Inflammatory macrophage (primary cell): ENCODE measurements around the gene MRPS35.

ENCODE experiments used
- DNase-seq, 2 donors: peaks; one replicate each; pipeline ENCODE4 v3.0.0-alpha.2; 2020 to 2022

The MRPS35 gene

GRCh38 chr12:27772328-27773049 lies 61.9 kb downstream of the MRPS35 start:
- no peak for DNase-seq

- DNase-seq, result no peak
Observed at GRCh38 chr12:27777141-27777540, 66.5 kb downstream of the MRPS35 start.

GRCh38 chr12:27778206-27778605 lies 67.6 kb downstream of the MRPS35 start:
- no peak for DNase-seq

- peak in 1 of 2 donors; percentile 3 for DNase-seq
Observed at GRCh38 chr12:27779416-27779919, 68.8 kb downstream of the MRPS35 start.

GRCh38 chr12:27779920-27780611 lies 69.4 kb downstream of the MRPS35 start, which contains the start of the genes KLHL42 and MANSC4:
Gene KLHL42, plus strand, starts transcription at chr12:27780233. Its CDS starts 98 bp downstream, at chr12:27780331.
Gene MANSC4, minus strand, starts transcription at chr12:27780236. Its CDS starts 8,960 bp downstream, at chr12:27771276.
- peak; percentile 55 to 75 for DNase-seq

GRCh38 chr12:27780612-27781408 lies 70.2 kb downstream of the MRPS35 start:
- DNase-seq, result no peak

GRCh38 chr12:27781680-27782079 lies 71.0 kb downstream of the MRPS35 start:
- DNase-seq, result no peak

GRCh38 chr12:27782481-27782880 lies 71.8 kb downstream of the MRPS35 start:
- no peak for DNase-seq

- peak; percentile 29 to 41 for DNase-seq
Observed at GRCh38 chr12:27785882-27786570, 75.4 kb downstream of the MRPS35 start.

- DNase-seq, result no peak
Observed at GRCh38 chr12:27787559-27787958, 76.9 kb downstream of the MRPS35 start.

GRCh38 chr12:27790179-27790578 lies 79.5 kb downstream of the MRPS35 start:
- no peak for DNase-seq

- no peak for DNase-seq
Observed at GRCh38 chr12:27794818-27795584, 84.4 kb downstream of the MRPS35 start.

- no peak for DNase-seq
Observed at GRCh38 chr12:27796128-27796527, 85.5 kb downstream of the MRPS35 start.

- no peak for DNase-seq
Observed at GRCh38 chr12:27797301-27798025, 86.8 kb downstream of the MRPS35 start.

GRCh38 chr12:27800819-27801218 lies 90.2 kb downstream of the MRPS35 start:
- DNase-seq, result no peak

- no peak for DNase-seq
Observed at GRCh38 chr12:27801630-27802029, 91.0 kb downstream of the MRPS35 start.

- no peak for DNase-seq
Observed at GRCh38 chr12:27802511-27802910, 91.9 kb downstream of the MRPS35 start.

GRCh38 chr12:27802936-27803335 lies 92.3 kb downstream of the MRPS35 start:
- no peak for DNase-seq

GRCh38 chr12:27805238-27805637 lies 94.6 kb downstream of the MRPS35 start:
- no peak for DNase-seq
